Brain microvascular endothelial cell (primary cell): Measurements from ENCODE around the gene AZI2.

Source experiments
- DNase-seq: peaks from one replicate; pipeline ENCODE4 v3.0.0-alpha.2; 2020
- H3K27ac ChIP-seq: fragments of 250-450 bp; sonication (Bioruptor Pico); 2 replicates; pipeline ENCODE4 v1.5.1; 2020; ENCODE audit warnings: mild to moderate bottlenecking, moderate library complexity
- H3K27me3 ChIP-seq: fragments of 250-450 bp; sonication (Bioruptor Pico); replicated peaks from 2 replicates; pipeline ENCODE4 v1.5.1; 2020; ENCODE audit warnings: mild to moderate bottlenecking
- H3K36me3 ChIP-seq: fragments of 250-450 bp; sonication (Bioruptor Pico); replicated peaks from 2 replicates; pipeline ENCODE4 v1.5.1; 2020; ENCODE audit warnings: mild to moderate bottlenecking
- H3K4me3 ChIP-seq: 2 replicates; pipeline ENCODE4 v1.5.1; 2011; ENCODE audit warnings: low read depth, mild to moderate bottlenecking, control low read depth, low read length, moderate library complexity
- CTCF ChIP-seq: IDR thresholded peaks from 2 replicates; pipeline ENCODE4 v1.5.1; 2011; ENCODE audit warnings: low read depth, mild to moderate bottlenecking, moderate library complexity, low read length, control low read depth, inconsistent platforms; ENCODE audit errors: missing control alignments
- in situ Hi-C: cut with HindIII; loops from 2 replicates; pipeline ENCODE4 v1.10.0; 2017; ENCODE audit warnings: low sequenced_read_pairs, low pct_ligation_motif_present

Gene AZI2

DNA sequence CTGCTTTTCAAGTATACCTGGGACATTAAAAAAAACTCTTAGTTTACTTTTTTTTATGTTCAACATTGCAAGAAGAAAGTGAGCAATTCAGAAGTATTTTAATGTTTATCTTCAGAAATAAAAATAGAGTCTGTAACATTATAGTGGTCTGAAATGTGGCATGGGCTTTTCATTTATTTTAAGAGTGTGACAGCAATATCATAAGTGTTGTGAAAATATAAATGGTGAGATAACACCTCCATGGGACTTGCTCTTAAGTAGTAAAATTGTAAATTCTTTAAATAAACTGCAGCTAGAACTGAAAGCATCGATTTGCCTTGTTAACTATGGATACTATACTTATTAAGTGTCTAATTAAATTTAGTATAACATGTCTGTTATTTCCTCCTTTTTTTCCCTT is 48.9 kb downstream of the AZI2 start:
- TF ChIP-seq CTCF, result no peak
- Histone ChIP-seq H3K27ac (no peak overlapping the region), H3K36me3 (no peaks in the 10 kb centered on the region), H3K4me3 (no peak overlapping the region), H3K27me3 (no peaks in the 10 kb centered on the region)
- in situ Hi-C loops, result no loop called here
- DNase-seq, result no peak

DNA sequence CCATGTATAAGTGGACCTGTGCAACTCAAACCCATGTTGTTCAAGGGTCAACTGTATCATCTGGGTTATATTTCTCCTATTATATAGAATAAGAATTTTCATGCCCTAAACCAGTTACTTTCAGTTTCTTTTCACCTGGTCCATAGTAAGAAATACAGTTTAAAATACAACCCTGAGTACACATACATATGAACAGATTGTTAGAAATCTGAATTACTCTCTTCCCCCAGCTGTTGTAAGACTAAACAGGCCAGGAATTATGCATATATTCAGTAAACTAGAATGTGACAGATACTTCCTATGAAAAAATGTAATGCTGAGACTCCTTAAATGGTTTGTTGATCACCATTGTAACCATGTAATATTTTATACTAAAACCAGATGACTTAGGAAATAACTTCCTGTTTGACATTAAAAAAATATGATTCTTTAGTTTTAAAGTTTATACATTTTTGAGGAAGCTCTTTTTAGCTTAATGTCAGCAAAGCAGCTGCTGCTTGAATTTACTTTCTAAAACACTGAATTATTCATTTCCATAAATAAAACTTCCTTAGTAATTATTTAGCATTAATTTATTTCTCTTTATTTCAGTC is 52.6 kb downstream of the AZI2 start:
- Histone ChIP-seq H3K4me3 (no peak overlapping the region), H3K27ac (no peak overlapping the region), H3K36me3 (no peaks in the 10 kb centered on the region), H3K27me3 (no peaks in the 10 kb centered on the region)
- TF ChIP-seq CTCF, result no peak
- in situ Hi-C loops, result no loop called here
- DNase-seq, result no peak

DNA sequence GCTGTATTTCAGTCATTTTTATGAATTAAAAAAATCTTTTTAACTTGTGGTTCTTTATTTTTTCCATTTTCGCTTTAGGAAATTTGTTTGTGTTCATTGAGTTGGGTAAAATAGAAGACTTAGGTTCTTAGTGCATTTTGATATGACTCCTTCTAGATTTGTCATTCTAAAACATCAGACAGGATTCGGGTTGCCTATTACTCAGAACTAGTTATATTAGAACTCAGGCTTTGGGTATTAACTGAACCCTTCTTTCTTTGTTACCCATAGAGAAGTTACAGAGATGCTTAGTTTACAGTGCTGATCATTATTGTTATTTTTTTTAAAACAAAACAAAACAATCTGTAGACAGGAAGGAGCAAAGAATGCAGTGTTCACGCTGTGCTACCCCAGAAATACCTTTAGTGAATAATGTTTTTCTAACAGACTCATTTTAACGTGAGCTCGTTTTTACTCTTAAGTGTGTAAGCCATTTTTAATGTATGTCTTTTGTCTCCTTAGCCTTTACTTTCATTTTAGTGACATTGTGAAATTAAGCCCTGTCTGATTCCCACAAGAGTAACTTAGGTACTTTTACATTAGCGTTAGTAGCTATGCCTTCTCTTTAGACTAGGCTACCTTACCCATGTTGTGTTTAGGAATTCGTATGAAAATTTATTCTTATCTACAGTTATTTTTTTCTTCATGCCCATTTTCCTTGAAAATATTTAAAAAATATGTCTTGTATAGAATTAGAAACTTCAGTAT is 53.8 kb downstream of the AZI2 start:
- no peak for DNase-seq
- Histone ChIP-seq H3K27me3 (no peaks in the 10 kb centered on the region), H3K4me3 (no peak overlapping the region), H3K27ac (no peak overlapping the region), H3K36me3 (no peaks in the 10 kb centered on the region)
- no peak for TF ChIP-seq CTCF
- in situ Hi-C loops, result no loop called here

- Histone ChIP-seq H3K27me3 (no peaks in the 10 kb centered on the region), H3K4me3 (no peak overlapping the region), H3K36me3 (no peaks in the 10 kb centered on the region), H3K27ac (no peak overlapping the region)
- TF ChIP-seq CTCF, result no peak
- in situ Hi-C loops, result no loop called here
- DNase-seq, result no peak
Measured at GRCh38 chr3:28292622-28293021, 56.0 kb downstream of the AZI2 start.

DNA sequence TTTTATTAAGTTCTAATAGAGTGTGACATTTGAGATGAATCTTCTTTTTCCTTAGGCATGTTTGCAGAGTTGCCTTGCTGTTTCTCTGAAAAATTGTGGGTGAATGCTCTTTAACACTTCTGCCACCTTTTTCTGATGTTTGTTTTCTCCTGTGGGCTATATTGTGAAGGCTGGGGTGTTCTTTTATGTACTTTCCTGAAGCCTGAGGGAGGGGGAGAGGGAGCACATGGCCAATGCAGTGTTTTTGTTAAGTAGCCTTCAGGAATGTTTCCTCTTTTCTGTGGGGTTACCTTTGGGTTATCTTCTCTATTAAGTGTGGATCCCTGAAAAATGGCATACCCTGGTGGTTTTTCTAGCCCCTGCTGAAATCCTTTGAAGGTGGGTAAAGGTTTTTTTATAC is 57.0 kb downstream of the AZI2 start:
- Histone ChIP-seq H3K27me3 (no peaks in the 10 kb centered on the region), H3K27ac (no peak overlapping the region), H3K36me3 (no peaks in the 10 kb centered on the region), H3K4me3 (no peak overlapping the region)
- no peak for DNase-seq
- no peak for TF ChIP-seq CTCF
- in situ Hi-C loops, result no loop called here
